ENCODE measurements around the gene ALKBH4.
"Not testable (repeated sequence)": the region's sequence is repeated elsewhere in the genome, so short reads cannot be mapped to it uniquely, and the experiment has no call there.

Gene ALKBH4

GRCh38 chr7:102484317-102484716 is 19.7 kb upstream of the ALKBH4 start:
- H4K20me1 ChIP-seq (ENCODE audit: insufficient read depth, low read length); H3K27ac ChIP-seq (ENCODE audit: low read length); H3K36me3 ChIP-seq (ENCODE audit: insufficient read depth, low read length); H3K9me3 ChIP-seq (ENCODE audit: insufficient read depth, low read length, severe bottlenecking); DNase-seq; H3K27me3 ChIP-seq (ENCODE audit: insufficient read depth, low read length, poor library complexity); H3K4me1 ChIP-seq (ENCODE audit: insufficient read depth, low read length); H3K79me2 ChIP-seq (ENCODE audit: insufficient read depth, low read length); H3K4me2 ChIP-seq (ENCODE audit: insufficient read depth, low read length); H3K9ac ChIP-seq (ENCODE audit: low read depth, low read length); H2AFZ ChIP-seq (ENCODE audit: low read depth, low read length); ATAC-seq (ENCODE audit: insufficient read depth, low read depth); H3K4me3 ChIP-seq (ENCODE audit: low read depth in 1 of 2, low read length in 2 of 2): not testable (repeated sequence)

GRCh38 chr7:102481962-102482361 is 17.3 kb upstream of the ALKBH4 start:
- not testable (repeated sequence) for H3K9ac ChIP-seq (ENCODE audit: low read depth, low read length); H3K27ac ChIP-seq (ENCODE audit: low read length); H3K79me2 ChIP-seq (ENCODE audit: insufficient read depth, low read length); H3K9me3 ChIP-seq (ENCODE audit: insufficient read depth, low read length, severe bottlenecking); H3K27me3 ChIP-seq (ENCODE audit: insufficient read depth, low read length, poor library complexity); H2AFZ ChIP-seq (ENCODE audit: low read depth, low read length); H3K4me3 ChIP-seq (ENCODE audit: low read depth in 1 of 2, low read length in 2 of 2); H3K4me2 ChIP-seq (ENCODE audit: insufficient read depth, low read length); H3K36me3 ChIP-seq (ENCODE audit: insufficient read depth, low read length); DNase-seq; H4K20me1 ChIP-seq (ENCODE audit: insufficient read depth, low read length); H3K4me1 ChIP-seq (ENCODE audit: insufficient read depth, low read length); ATAC-seq (ENCODE audit: insufficient read depth, low read depth)

GRCh38 chr7:102479982-102480637 is 15.4 kb upstream of the ALKBH4 start:
- H2AFZ ChIP-seq (ENCODE audit: low read depth, low read length); H3K9me3 ChIP-seq (ENCODE audit: insufficient read depth, low read length, severe bottlenecking); H3K9ac ChIP-seq (ENCODE audit: low read depth, low read length); H3K4me2 ChIP-seq (ENCODE audit: insufficient read depth, low read length); H3K79me2 ChIP-seq (ENCODE audit: insufficient read depth, low read length); H3K27ac ChIP-seq (ENCODE audit: low read length); H3K4me1 ChIP-seq (ENCODE audit: insufficient read depth, low read length); H3K4me3 ChIP-seq (ENCODE audit: low read depth in 1 of 2, low read length in 2 of 2); H3K36me3 ChIP-seq (ENCODE audit: insufficient read depth, low read length); ATAC-seq (ENCODE audit: insufficient read depth, low read depth); H3K27me3 ChIP-seq (ENCODE audit: insufficient read depth, low read length, poor library complexity); H4K20me1 ChIP-seq (ENCODE audit: insufficient read depth, low read length): not testable (repeated sequence)
- DNase-seq = peak; percentile 51
- TF ChIP-seq CTCF (IDR thresholded peaks at IDR 0.05; ENCODE audit: borderline replicate concordance, extremely low read depth, low read length, poor library complexity, severe bottlenecking) = peak; percentile 15

GRCh38 chr7:102479209-102479584 is 14.5 kb upstream of the ALKBH4 start:
- not testable (repeated sequence) for H3K27me3 ChIP-seq (ENCODE audit: insufficient read depth, low read length, poor library complexity); H3K4me1 ChIP-seq (ENCODE audit: insufficient read depth, low read length); H4K20me1 ChIP-seq (ENCODE audit: insufficient read depth, low read length); H3K9me3 ChIP-seq (ENCODE audit: insufficient read depth, low read length, severe bottlenecking); DNase-seq; H3K36me3 ChIP-seq (ENCODE audit: insufficient read depth, low read length); H3K79me2 ChIP-seq (ENCODE audit: insufficient read depth, low read length)
- Histone ChIP-seq H3K9ac (ENCODE audit: low read depth, low read length) (peak overlapping the region; percentile 41), H3K4me3 (ENCODE audit: low read depth in 1 of 2, low read length in 2 of 2) (peak overlapping the region in 1 of 2 experiments; percentile 48; a peak in 2 of 4 replicates), H3K4me2 (ENCODE audit: insufficient read depth, low read length) (peak overlapping the region; percentile 52; the same call in 1 of the 2 replicates), H3K27ac (ENCODE audit: low read length) (peak overlapping the region; percentile 60; the same call in 1 of the 2 replicates), H2AFZ (ENCODE audit: low read depth, low read length) (peak overlapping the region; percentile 75)
- ATAC-seq (ENCODE audit: insufficient read depth, low read depth) = peak; percentile 39

- peak; percentile 45 for TF ChIP-seq CTCF (IDR thresholded peaks at IDR 0.05; ENCODE audit: borderline replicate concordance, extremely low read depth, low read length, poor library complexity, severe bottlenecking)
- not testable (repeated sequence) for H3K4me1 ChIP-seq (ENCODE audit: insufficient read depth, low read length); H3K9me3 ChIP-seq (ENCODE audit: insufficient read depth, low read length, severe bottlenecking); H3K79me2 ChIP-seq (ENCODE audit: insufficient read depth, low read length); H4K20me1 ChIP-seq (ENCODE audit: insufficient read depth, low read length); H3K36me3 ChIP-seq (ENCODE audit: insufficient read depth, low read length); H3K27me3 ChIP-seq (ENCODE audit: insufficient read depth, low read length, poor library complexity)
- H3K9ac ChIP-seq (ENCODE audit: low read depth, low read length) = peak within 1 kb of the TSS; percentile 56
- H3K27ac ChIP-seq (ENCODE audit: low read length) = peak within 1 kb of the TSS; percentile 60; the same call in 1 of the 2 replicates
- peak within 1 kb of the TSS; percentile 75 for H2AFZ ChIP-seq (ENCODE audit: low read depth, low read length)
- peak; percentile 90 for ATAC-seq (ENCODE audit: insufficient read depth, low read depth)
- peak within 1 kb of the TSS in 1 of 2 experiments; percentile 58; a peak in 2 of 4 replicates for H3K4me3 ChIP-seq (ENCODE audit: low read depth in 1 of 2, low read length in 2 of 2)
- DNase-seq = peak; percentile 96
- H3K4me2 ChIP-seq (ENCODE audit: insufficient read depth, low read length) = peak within 1 kb of the TSS; percentile 55
Measured at GRCh38 chr7:102478314-102479208, 13.9 kb upstream of the ALKBH4 start, which contains the start of gene POLR2J. TSS of gene POLR2J (minus strand) at chr7:102478922. CDS start at chr7:102478860, 62 bp downstream.

- not testable (repeated sequence) for ATAC-seq (ENCODE audit: insufficient read depth, low read depth); H3K9me3 ChIP-seq (ENCODE audit: insufficient read depth, low read length, severe bottlenecking); H3K27me3 ChIP-seq (ENCODE audit: insufficient read depth, low read length, poor library complexity); H3K4me3 ChIP-seq (ENCODE audit: low read depth in 1 of 2, low read length in 2 of 2); H3K4me1 ChIP-seq (ENCODE audit: insufficient read depth, low read length); H3K4me2 ChIP-seq (ENCODE audit: insufficient read depth, low read length); H3K9ac ChIP-seq (ENCODE audit: low read depth, low read length); H3K27ac ChIP-seq (ENCODE audit: low read length); H3K79me2 ChIP-seq (ENCODE audit: insufficient read depth, low read length); DNase-seq; H2AFZ ChIP-seq (ENCODE audit: low read depth, low read length); H4K20me1 ChIP-seq (ENCODE audit: insufficient read depth, low read length)
- H3K36me3 ChIP-seq (ENCODE audit: insufficient read depth, low read length) = peaks cover 30% of the 10 kb centered on the region
Measured at GRCh38 chr7:102474736-102475435, 10.2 kb upstream of the ALKBH4 start.

All from DND-41 (cell line).